HL-60 (cell line): ENCODE data around the gene VASP.
"Not testable (repeated sequence)": the region's sequence is repeated elsewhere in the genome, so short reads cannot be mapped to it uniquely, and the experiment has no call there.

ENCODE experiments used
- DNase-seq, 2 experiments: peaks; one replicate each; pipeline ENCODE4 v3.0.0-alpha.2; 2010 to 2020; ENCODE audit warnings: low read depth in 1 of 2, low spot score in 1 of 2
- H3K27ac ChIP-seq: fragments of 250-450 bp; sonication (Bioruptor Pico); replicated peaks from 2 replicates; pipeline ENCODE4 v1.5.1; 2020; ENCODE audit warnings: mild to moderate bottlenecking, moderate library complexity
- H3K27me3 ChIP-seq: fragments of 250-450 bp; sonication (Bioruptor Pico); 2 replicates; pipeline ENCODE4 v1.5.1; 2021; ENCODE audit warnings: mild to moderate bottlenecking, moderate library complexity; ENCODE audit not compliant: insufficient read depth, poor library complexity, severe bottlenecking
- H3K4me3 ChIP-seq: replicated peaks from 2 replicates; pipeline ENCODE4 v1.5.1; 2011; ENCODE audit warnings: mild to moderate bottlenecking, control low read depth, low read length; ENCODE audit not compliant: insufficient read depth
- CTCF ChIP-seq: IDR thresholded peaks from one replicate; pipeline ENCODE4 v1.5.1; 2011; ENCODE audit warnings: low read length, control low read depth, inconsistent platforms; ENCODE audit not compliant: insufficient read depth
- GABPA ChIP-seq: IDR thresholded peaks from 2 replicates; pipeline ENCODE4 v1.6.1; 2012; ENCODE audit warnings: low read depth
- POLR2AphosphoS5 ChIP-seq: IDR thresholded peaks from 2 replicates; pipeline ENCODE4 v1.6.1; 2012; ENCODE audit warnings: low read depth
- REST ChIP-seq: IDR thresholded peaks from 2 replicates; pipeline ENCODE4 v1.6.1; 2012; ENCODE audit warnings: low read depth; ENCODE audit not compliant: insufficient replicate concordance
- SPI1 ChIP-seq: IDR thresholded peaks from 2 replicates; pipeline ENCODE4 v1.6.1; 2012; ENCODE audit warnings: low read depth, mild to moderate bottlenecking, borderline replicate concordance

Gene VASP

GRCh38 chr19:45508861-45509691 is 1.8 kb downstream of the VASP start:
- TF ChIP-seq SPI1 = no peak
- TF ChIP-seq CTCF = no peak
- no peak for TF ChIP-seq REST
- TF ChIP-seq GABPA = no peak
- TF ChIP-seq POLR2AphosphoS5 = no peak
- H3K27ac ChIP-seq = peak overlapping the region; percentile 88
- peak; percentile 54 to 78 for DNase-seq
- no peaks in the 10 kb centered on the region for H3K27me3 ChIP-seq
- H3K4me3 ChIP-seq = peak overlapping the region; percentile 96

GRCh38 chr19:45509692-45510015 is 2.4 kb downstream of the VASP start:
- no peak for TF ChIP-seq GABPA
- TF ChIP-seq CTCF = no peak
- TF ChIP-seq REST = no peak
- no peak for TF ChIP-seq POLR2AphosphoS5
- TF ChIP-seq SPI1 = no peak
- Histone ChIP-seq H3K4me3 (peak overlapping the region; percentile 96), H3K27me3 (no peaks in the 10 kb centered on the region), H3K27ac (peak overlapping the region; percentile 88)
- no peak for DNase-seq

GRCh38 chr19:45510352-45510751 is 3.1 kb downstream of the VASP start:
- peak overlapping the region; percentile 88 for H3K27ac ChIP-seq
- not testable (repeated sequence) for DNase-seq, H3K27me3 ChIP-seq, H3K4me3 ChIP-seq

- TF ChIP-seq REST = no peak
- no peak for TF ChIP-seq SPI1
- TF ChIP-seq CTCF = no peak
- TF ChIP-seq GABPA = no peak
- no peak overlapping the region for H3K4me3 ChIP-seq
- no peak overlapping the region for H3K27ac ChIP-seq
- no peak for DNase-seq
- no peaks in the 10 kb centered on the region for H3K27me3 ChIP-seq
These were observed 3.8 kb downstream of the VASP start for GRCh38 chr19:45511074-45511473.
